Left ventricle myocardium inferior (tissue), 1 donor: Measurements from ENCODE around the gene CD177. TPM values are rescaled to one million over a fixed set of nuclear protein-coding genes. Genes with fewer than 3 reads are reported as not detected.
"Not testable (repeated sequence)": the region's sequence is repeated elsewhere in the genome, so short reads cannot be mapped to it uniquely, and the experiment has no call there.

ENCODE experiments used
- DNase-seq: peaks from one replicate; pipeline ENCODE4 v3.0.0-alpha.2; 2020
- H3K27ac ChIP-seq: fragments of 200-600 bp; replicated peaks from 2 replicates; pipeline ENCODE4 v1.8.0; 2021
- H3K27me3 ChIP-seq: fragments of 200-600 bp; 2 replicates; pipeline ENCODE4 v1.8.0; 2021; ENCODE audit warnings: low read depth
- H3K36me3 ChIP-seq: fragments of 200-600 bp; 2 replicates; pipeline ENCODE4 v1.8.0; 2021
- H3K4me1 ChIP-seq: fragments of 200-600 bp; 2 replicates; pipeline ENCODE4 v1.8.0; 2021
- H3K4me3 ChIP-seq: fragments of 200-600 bp; 2 replicates; pipeline ENCODE4 v1.8.0; 2021; ENCODE audit warnings: mild to moderate bottlenecking, moderate library complexity
- H3K9me3 ChIP-seq: fragments of 200-600 bp; replicated peaks from 2 replicates; pipeline ENCODE4 v1.8.0; 2021
- CTCF ChIP-seq: fragments of 200-600 bp; IDR thresholded peaks from 2 replicates; pipeline ENCODE4 v1.8.0; 2021; ENCODE audit warnings: antibody characterized with exemption, mild to moderate bottlenecking, borderline replicate concordance
- intact Hi-C: fragments of 100-400 bp; cut with micrococcal nuclease; formaldehyde crosslinking; loops from one replicate; pipeline ENCODE4 v1.11.0; 2022
- total RNA-seq: library from RNA; stranded (reverse); fragmentation: NEBNext Ultra II Directional; extraction: Animal tissue kit (Norgen Biotek cat#: 25700); gene quantifications from one replicate; pipeline ENCODE4 v1.2.1, GENCODE V29; 2021
- donor health status: DM: no; HTN: yes; CAD: no; lungs with severe emphysema.

The CD177 gene
- total RNA-seq, 1 donor from 2014 or later: 0.14 TPM

DNA sequence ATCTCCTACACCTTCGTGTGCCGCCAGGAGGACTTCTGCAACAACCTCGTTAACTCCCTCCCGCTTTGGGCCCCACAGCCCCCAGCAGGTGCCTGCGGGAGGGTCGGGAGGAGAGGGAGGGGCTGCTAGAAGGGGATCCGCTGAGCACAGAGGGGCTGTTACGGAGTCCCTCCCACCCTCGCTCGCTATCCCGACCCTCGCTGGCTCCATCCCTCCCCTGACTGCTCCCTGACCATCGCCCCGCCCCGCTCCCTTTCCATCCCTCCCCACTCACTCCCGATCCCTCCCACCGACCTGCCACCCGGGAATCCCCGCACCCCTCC lies 780 bp downstream of the CD177 start:
- no peak for DNase-seq
- TF ChIP-seq CTCF: no peak
- intact Hi-C loops: no loop called here
- no peaks in the 10 kb centered on the region for H3K4me1 ChIP-seq
- peaks cover 55% of the 10 kb centered on the region for H3K27me3 ChIP-seq
- no peaks in the 10 kb centered on the region for H3K9me3 ChIP-seq
- no peak overlapping the region for H3K27ac ChIP-seq
- no peaks in the 10 kb centered on the region for H3K36me3 ChIP-seq
- no peak overlapping the region for H3K4me3 ChIP-seq

GRCh38 chr19:43356749-43357148 lies 3.3 kb downstream of the CD177 start:
- DNase-seq, intact Hi-C loops, H3K4me3 ChIP-seq, H3K4me1 ChIP-seq, H3K9me3 ChIP-seq, H3K27ac ChIP-seq, H3K36me3 ChIP-seq: not testable (repeated sequence)
- H3K27me3 ChIP-seq: peaks cover 44% of the 10 kb centered on the region

- Histone ChIP-seq H3K4me3 (no peak overlapping the region), H3K27me3 (peaks cover 37% of the 10 kb centered on the region), H3K36me3 (no peaks in the 10 kb centered on the region), H3K27ac (no peak overlapping the region), H3K9me3 (no peaks in the 10 kb centered on the region), H3K4me1 (no peaks in the 10 kb centered on the region)
- TF ChIP-seq CTCF: no peak
- intact Hi-C loops: no loop called here
- DNase-seq: no peak
Observed at GRCh38 chr19:43362179-43362578, 8.7 kb downstream of the CD177 start.

DNA sequence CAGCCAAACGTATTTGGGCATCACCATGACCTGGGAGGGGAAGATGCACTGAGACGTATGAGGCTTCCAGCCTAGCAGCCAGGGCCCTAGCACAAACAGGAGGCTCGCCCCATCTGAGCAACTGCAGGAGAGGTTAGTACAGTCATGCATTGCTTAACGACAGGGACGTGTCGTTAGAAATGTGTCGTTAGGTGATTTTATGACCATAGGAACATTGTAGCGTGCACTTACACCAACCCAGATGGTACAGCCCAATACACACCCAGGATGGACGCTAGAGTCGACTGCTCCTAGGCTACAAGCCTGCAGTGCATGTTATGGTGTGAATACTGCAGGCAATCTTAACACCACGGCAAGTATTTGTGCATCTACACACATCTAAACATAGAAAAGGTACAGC lies 9.3 kb downstream of the CD177 start:
- no peak for TF ChIP-seq CTCF
- intact Hi-C loops: no loop called here
- no peak for DNase-seq
- Histone ChIP-seq H3K27me3 (peaks cover 40% of the 10 kb centered on the region), H3K27ac (no peak overlapping the region), H3K9me3 (no peaks in the 10 kb centered on the region), H3K4me3 (no peak overlapping the region), H3K36me3 (no peaks in the 10 kb centered on the region), H3K4me1 (no peaks in the 10 kb centered on the region)

DNA sequence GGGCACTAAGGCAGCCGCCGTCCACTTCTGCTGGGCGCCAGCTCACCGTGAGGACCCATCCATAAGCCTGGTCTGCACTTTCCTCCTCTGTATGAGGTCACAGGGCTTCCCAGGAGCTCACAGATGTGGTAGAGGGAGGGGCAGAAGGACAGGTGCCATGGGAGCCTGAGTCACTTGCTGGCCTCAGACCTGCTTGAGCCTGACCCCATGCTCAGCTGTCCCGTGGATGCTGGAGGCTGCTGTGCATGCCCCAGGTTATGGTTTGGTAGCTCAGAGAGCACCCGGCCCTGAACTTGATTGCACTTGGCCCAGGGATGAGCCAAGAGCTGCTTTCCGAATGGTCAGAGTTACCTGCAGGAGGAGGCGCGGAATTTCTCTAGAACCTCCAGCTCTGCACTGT lies 12.2 kb downstream of the CD177 start:
- peaks cover 43% of the 10 kb centered on the region for H3K27me3 ChIP-seq
- H3K4me3 ChIP-seq, H3K36me3 ChIP-seq, H3K9me3 ChIP-seq, H3K27ac ChIP-seq, intact Hi-C loops, H3K4me1 ChIP-seq, DNase-seq: not testable (repeated sequence)

- no peaks in the 10 kb centered on the region for H3K9me3 ChIP-seq
- H3K4me3 ChIP-seq: no peak overlapping the region
- intact Hi-C loops: no loop called here
- H3K36me3 ChIP-seq: no peaks in the 10 kb centered on the region
- H3K27me3 ChIP-seq: peaks cover 46% of the 10 kb centered on the region
- H3K4me1 ChIP-seq: no peaks in the 10 kb centered on the region
- no peak for DNase-seq
- no peak for TF ChIP-seq CTCF
- no peak overlapping the region for H3K27ac ChIP-seq
Observed at GRCh38 chr19:43367822-43368221, 14.3 kb downstream of the CD177 start.

- H3K9me3 ChIP-seq, H3K4me3 ChIP-seq, intact Hi-C loops, DNase-seq, H3K36me3 ChIP-seq, H3K27ac ChIP-seq, H3K4me1 ChIP-seq: not testable (repeated sequence)
- peaks cover 44% of the 10 kb centered on the region for H3K27me3 ChIP-seq
Observed at GRCh38 chr19:43368897-43369296, 15.4 kb downstream of the CD177 start.
